Endothelial cell of umbilical vein (primary cell): ENCODE results near the gene TSFM. TPM values are rescaled to one million over a fixed set of nuclear protein-coding genes. Genes with fewer than 3 reads are reported as not detected.

Experiments used
- BruUV-seq: library from RNA; stranded (reverse); fragments of 400-500 nt; replicated peaks from 2 replicates; lab custom pipeline; 2021; lab: Mats Ljungman, UMichigan
- CTCF ChIA-PET: fragments of 300-600, 350-600 bp; sonication (Branson Sonifier 250); formaldehyde crosslinking; loops from one replicate; lab custom pipeline; 2021; ENCODE audit warnings: antibody characterized with exemption, inconsistent platforms; lab: Charles Lee
- POLR2A ChIA-PET: fragments of 300-600, 350-600 bp; sonication (Branson Sonifier 250); formaldehyde crosslinking; loops from one replicate; lab custom pipeline; 2021; ENCODE audit warnings: antibody characterized with exemption, inconsistent platforms; lab: Charles Lee
- DNase-seq: peaks from one replicate; pipeline ENCODE4 v3.0.0-alpha.2; 2011; ENCODE audit warnings: low read depth, low spot score
- FAIRE-seq: peaks from 2 replicates; lab custom pipeline; 2011; peaks lifted over from hg19 to GRCh38; lab: Jason Lieb, UNC
- H2AFZ ChIP-seq: 2 replicates; pipeline ENCODE4 v1.6.0; 2012; ENCODE audit warnings: low read depth, low read length, control low read depth, inconsistent platforms
- H3K27ac ChIP-seq: 2 replicates; pipeline ENCODE4 v1.5.1; 2011; ENCODE audit warnings: low read depth, mild to moderate bottlenecking, control low read depth, low read length, moderate library complexity; ENCODE audit not compliant: insufficient read depth
- H3K27me3 ChIP-seq, 2 experiments: 2 replicates each; pipeline versions ENCODE4 v1.6.0 to v1.6.1; 2011; ENCODE audit warnings: low read length in 2 of 2, mixed read lengths in 1 of 2; ENCODE audit not compliant: control insufficient read depth in 2 of 2, insufficient read depth in 2 of 2
- H3K36me3 ChIP-seq, 2 experiments: 2 replicates in 1 of 2; 3 replicates in 1 of 2; pipeline ENCODE4 v1.5.1; 2011; ENCODE audit warnings: low read length in 2 of 2, mild to moderate bottlenecking in 1 of 2, moderate library complexity in 1 of 2; ENCODE audit not compliant: control insufficient read depth in 2 of 2, insufficient read depth in 2 of 2; ENCODE audit errors: extremely low read depth in 1 of 2
- H3K4me1 ChIP-seq: 3 replicates; pipeline ENCODE4 v1.5.1; 2011; ENCODE audit warnings: mild to moderate bottlenecking, low read length; ENCODE audit not compliant: control insufficient read depth, insufficient read depth; ENCODE audit errors: extremely low read depth
- H3K4me2 ChIP-seq: 2 replicates; pipeline ENCODE4 v1.6.1; 2011; ENCODE audit warnings: low read length, control low read depth, mixed read lengths; ENCODE audit not compliant: insufficient read depth
- H3K4me3 ChIP-seq, 3 experiments: fragments of 200-600 bp in 1 of 3; sonication (generic), shearing (Covaris generic) in 1 of 3; replicated peaks in 1 of 3; 2 replicates each; pipeline ENCODE4 v1.5.1; 2011 to 2016; ENCODE audit warnings: control low read depth in 3 of 3, low read length in 3 of 3, mild to moderate bottlenecking in 2 of 3, inconsistent platforms in 1 of 3, low read depth in 1 of 3, moderate library complexity in 1 of 3; ENCODE audit not compliant: insufficient read depth in 1 of 3
- H3K79me2 ChIP-seq: 2 replicates; pipeline ENCODE4 v1.6.0; 2012; ENCODE audit warnings: low read length, inconsistent platforms; ENCODE audit not compliant: control insufficient read depth, insufficient read depth
- H3K9ac ChIP-seq: replicated peaks from 2 replicates; pipeline ENCODE3; 2011; ENCODE audit warnings: low read length, control low read depth; ENCODE audit not compliant: insufficient read depth; ENCODE audit errors: extremely low read depth
- H3K9me1 ChIP-seq: replicated peaks from 3 replicates; pipeline ENCODE4 v1.6.0; 2011; ENCODE audit warnings: mild to moderate bottlenecking, low read length; ENCODE audit not compliant: control insufficient read depth, insufficient read depth; ENCODE audit errors: extremely low read depth
- H3K9me3 ChIP-seq: replicated peaks from 2 replicates; pipeline ENCODE4 v1.5.1; 2012; ENCODE audit warnings: low read length, inconsistent platforms; ENCODE audit not compliant: control insufficient read depth, insufficient read depth
- H4K20me1 ChIP-seq: replicated peaks from 2 replicates; pipeline ENCODE3; 2011; ENCODE audit warnings: mild to moderate bottlenecking, low read length; ENCODE audit not compliant: control insufficient read depth, insufficient read depth; ENCODE audit errors: extremely low read depth
- CTCF ChIP-seq, 2 donors: IDR thresholded peaks; 1 replicate in 1 of 2; 2 replicates in 1 of 2; pipeline ENCODE4 v1.5.1; 2011; ENCODE audit warnings: low read length in 2 of 2, mild to moderate bottlenecking in 2 of 2, moderate library complexity in 2 of 2, control low read depth in 1 of 2, inconsistent platforms in 1 of 2, low read depth in 1 of 2; ENCODE audit not compliant: insufficient read depth in 1 of 2; ENCODE audit errors: extremely low read depth in 1 of 2
- EZH2 ChIP-seq: IDR thresholded peaks from 2 replicates; pipeline ENCODE4 v1.6.1; 2012; ENCODE audit warnings: borderline replicate concordance, low read depth, mild to moderate bottlenecking, moderate library complexity, low read length, inconsistent platforms; ENCODE audit not compliant: severe bottlenecking
- FOS ChIP-seq: IDR thresholded peaks from 2 replicates; pipeline ENCODE4 v1.6.1; 2011; ENCODE audit warnings: mild to moderate bottlenecking, low read length, moderate library complexity, borderline replicate concordance; ENCODE audit not compliant: insufficient read depth
- GATA2 ChIP-seq: IDR thresholded peaks from 2 replicates; pipeline ENCODE4 v1.7.0; 2011; ENCODE audit warnings: low read depth, mild to moderate bottlenecking, moderate library complexity, mixed read lengths, low read length; ENCODE audit not compliant: insufficient read length, insufficient read depth
- JUN ChIP-seq: IDR thresholded peaks from 2 replicates; pipeline ENCODE4 v1.6.1; 2011; ENCODE audit warnings: borderline replicate concordance, low read depth; ENCODE audit not compliant: insufficient read length, insufficient read depth
- MAX ChIP-seq: IDR thresholded peaks from 2 replicates; pipeline ENCODE4 v1.6.1; 2011; ENCODE audit not compliant: insufficient read depth, insufficient read length
- MYC ChIP-seq: IDR thresholded peaks from one replicate; pipeline ENCODE4 v1.6.1; 2011; ENCODE audit warnings: mild to moderate bottlenecking, low read depth, low read length
- POLR2A ChIP-seq: IDR thresholded peaks from 2 replicates; pipeline ENCODE4 v1.6.1; 2012; ENCODE audit warnings: low read depth, mild to moderate bottlenecking, control low read depth, low read length
- POLR2AphosphoS5 ChIP-seq: IDR thresholded peaks from 2 replicates; pipeline ENCODE4 v1.6.1; 2012; ENCODE audit warnings: low read depth, mild to moderate bottlenecking, control low read depth, low read length, moderate library complexity; ENCODE audit not compliant: insufficient read depth
- dilution Hi-C: fragments of 300-500 bp; cut with MboI; formaldehyde crosslinking; loops from one replicate; pipeline ENCODE4 v1.15.0; 2019; ENCODE audit warnings: low sequenced_read_pairs; ENCODE audit not compliant: extremely low pct_ligation_motif_present
- intact Hi-C: fragments of 100-400 bp; cut with micrococcal nuclease; formaldehyde crosslinking; loops from one replicate; pipeline ENCODE4 v1.10.0; 2022
- polyA plus RNA-seq, 4 experiments: library from polyadenylated mRNA; depleted of rRNA in 3 of 4; stranded (reverse) in 3 of 4; unstranded in 1 of 4; fragments of >200 nt; gene quantifications; 2 replicates each; pipeline versions ENCODE4 v1.2.1 to v1.2.3, GENCODE V29; 2011 to 2012; ENCODE audit warnings: missing spikeins in 1 of 4
- total RNA-seq: library from RNA; stranded (reverse); gene quantifications from 2 replicates; pipeline ENCODE4 v1.2.3, GENCODE V29; 2021

Gene TSFM
- total and polyA plus RNA-seq, 2 donors (not counting 3 experiments of a cell fraction or from before 2014, with no cell fraction given): 16.5 to 41.8 TPM

GRCh38 chr12:57735198-57735855, 47.3 kb upstream of the TSFM start:
- Histone ChIP-seq H2AFZ (no peak overlapping the region), H3K9me3 (no peaks in the 10 kb centered on the region), H3K27me3 (peaks cover 76% of the 10 kb centered on the region in 2 experiments), H4K20me1 (no peaks in the 10 kb centered on the region), H3K9me1 (no peaks in the 10 kb centered on the region), H3K79me2 (no peaks in the 10 kb centered on the region), H3K27ac (no peak overlapping the region), H3K36me3 (no peaks in the 10 kb centered on the region), H3K4me2 (no peak overlapping the region), H3K9ac (no peak overlapping the region), H3K4me1 (no peaks in the 10 kb centered on the region), H3K4me3 (no peak overlapping the region)
- no TSS peak for BruUV-seq
- dilution Hi-C loops (no loop called here), intact Hi-C loops (no loop called here)
- ChIA-PET POLR2A (no interaction called here), CTCF (interaction anchor here (1.0 to 6.1 kb wide), 4 partner anchors 9 to 152 kb away, joined by 5 to 48 read pairs (median 8); partner anchors contain the start of gene TSPAN31)
- TF ChIP-seq POLR2A (no peak), FOS (no peak), CTCF (IDR thresholded peaks at IDR 0.05; ENCODE audit: extremely low read depth in 1 of 2, insufficient read depth in 1 of 2, low read depth in 1 of 2, low read length in 2 of 2) (no peak), GATA2 (no peak), JUN (no peak), POLR2AphosphoS5 (no peak), MYC (no peak), MAX (no peak), EZH2 (no peak)
- FAIRE-seq: no peak
- DNase-seq: no peak
